Globus pallidus (tissue), 1 donor: Measurements from ENCODE around the gene NAA20.
A peak's percentile ranks its signal among the peaks of the same experiment; 100 is the strongest.

Source experiments
- DNase-seq: peaks from one replicate; pipeline ENCODE4 v3.0.0-alpha.2; 2015; ENCODE audit warnings: low spot score

NAA20 gene

DNA sequence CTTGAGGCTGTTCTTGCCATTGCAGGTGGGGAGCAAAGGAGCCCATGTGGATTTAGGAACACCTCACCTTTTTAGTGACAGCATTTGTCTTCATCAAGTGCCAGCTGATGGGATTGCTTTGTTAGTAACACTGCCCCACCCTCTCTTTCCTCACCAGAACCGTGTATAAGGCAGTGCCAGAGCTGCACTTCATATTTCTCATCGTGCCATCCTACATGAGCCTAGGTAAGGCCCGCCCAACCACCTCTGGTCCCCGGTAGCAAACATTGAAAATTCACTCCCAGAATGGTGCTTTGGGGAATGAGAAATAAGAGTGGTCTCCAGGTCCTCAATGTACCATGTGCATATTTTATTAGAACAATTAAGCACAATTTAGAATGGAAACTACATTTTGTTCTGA is 57.9 kb downstream of the NAA20 start:
- no peak for DNase-seq

DNA sequence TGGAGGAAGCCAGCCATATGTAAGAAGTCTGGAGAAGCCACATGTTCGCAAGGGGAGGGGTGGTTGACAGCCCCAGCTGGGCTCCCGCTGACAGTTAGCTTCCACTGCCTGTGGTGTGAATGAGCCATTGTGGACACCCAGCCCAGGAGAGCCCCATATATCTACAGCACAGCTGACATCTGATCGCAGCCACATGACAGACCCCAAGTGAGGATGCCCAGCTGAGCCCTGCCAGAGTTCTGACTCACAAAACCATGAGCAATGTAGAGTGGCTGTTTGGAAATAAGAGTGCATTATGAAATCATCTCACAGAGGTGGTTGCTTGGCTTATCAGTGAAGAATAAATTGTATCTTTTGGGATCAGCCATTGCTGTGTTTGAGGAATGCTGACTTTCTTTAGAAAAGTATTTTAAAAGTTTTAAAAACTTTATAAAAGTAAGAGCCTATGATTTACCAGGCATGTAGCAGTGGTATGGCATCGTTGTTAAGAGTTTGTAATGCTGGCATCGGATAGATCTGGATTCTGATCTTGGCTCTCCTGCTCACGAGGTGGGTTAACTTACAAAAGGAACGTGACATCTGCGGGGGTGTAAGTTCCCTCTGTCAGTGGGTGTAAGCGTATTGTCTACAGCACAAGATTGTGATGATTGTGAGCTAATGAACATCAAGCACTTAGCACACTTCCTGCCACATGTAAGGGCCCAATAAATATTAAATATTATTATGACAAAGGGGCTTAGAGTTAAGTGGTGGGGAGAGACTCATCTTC is 59.3 kb downstream of the NAA20 start:
- peak; percentile 96 for DNase-seq

DNA sequence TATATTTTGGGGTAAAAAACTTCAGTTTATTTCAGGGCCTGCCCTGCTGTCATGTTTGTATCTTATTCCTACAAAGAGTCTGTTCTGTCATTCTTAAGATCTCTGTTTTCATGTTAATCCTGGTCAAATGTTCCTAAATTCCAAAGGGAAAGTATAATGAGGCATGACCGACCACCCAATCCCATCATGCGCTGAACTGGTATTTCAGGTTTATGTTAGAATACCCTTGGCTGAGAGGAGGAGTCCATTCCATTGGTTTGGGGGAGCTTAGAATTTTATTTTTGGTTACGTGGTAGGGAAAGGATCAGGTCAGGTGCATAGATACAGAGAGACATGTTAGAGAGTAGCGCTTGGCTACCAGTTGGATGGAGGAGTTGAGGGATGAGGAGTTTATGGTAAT is 60.9 kb downstream of the NAA20 start:
- DNase-seq: no peak

DNA sequence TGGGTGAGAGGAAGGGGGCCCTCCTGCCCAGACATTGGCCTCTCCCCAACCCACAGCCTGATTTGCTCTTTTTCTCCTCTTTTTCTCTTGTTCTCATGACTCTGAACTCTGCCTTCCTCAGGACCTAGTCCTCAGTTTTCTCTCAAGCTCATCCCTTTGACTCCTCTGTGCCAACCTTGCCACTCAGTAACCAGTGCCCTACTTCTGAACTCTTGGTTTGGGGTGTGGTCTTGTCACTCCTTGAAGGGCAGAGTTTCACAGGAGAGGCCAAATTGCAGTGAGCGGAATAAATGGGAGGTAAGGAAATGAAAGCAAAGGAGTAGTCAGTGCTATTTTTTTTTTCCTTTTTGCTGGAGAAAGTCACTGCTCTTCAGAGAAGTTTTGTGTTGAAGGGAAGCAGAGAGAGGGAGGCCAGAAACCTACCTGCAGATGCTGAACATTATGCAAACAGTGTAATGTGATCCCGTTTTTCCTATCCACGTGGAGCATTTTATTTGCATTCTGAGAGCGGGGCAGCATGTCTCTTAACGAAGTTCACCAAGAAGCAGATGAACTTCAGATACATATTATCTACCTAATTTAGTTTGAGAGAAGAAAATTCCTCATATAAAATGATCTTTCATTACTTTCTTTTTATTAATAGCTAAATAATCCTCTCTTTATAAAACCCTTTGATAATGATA is 62.1 kb downstream of the NAA20 start:
- DNase-seq: no peak
